Astrocyte (in vitro differentiated cells and primary cell): ENCODE data around the gene CMTR1.

ENCODE experiments used
- CTCF ChIP-seq: IDR thresholded peaks from 2 replicates; pipeline ENCODE4 v1.5.1; 2011; ENCODE audit warnings: low read depth, mild to moderate bottlenecking, inconsistent platforms, low read length, moderate library complexity; ENCODE audit not compliant: insufficient read depth
- EZH2 ChIP-seq: IDR thresholded peaks from 2 replicates; pipeline ENCODE4 v1.6.1; 2012; ENCODE audit warnings: mild to moderate bottlenecking, low read length, inconsistent platforms; ENCODE audit not compliant: insufficient read depth

GRCh38 chr6:37515712-37516075 lies 82.7 kb downstream of the CMTR1 start:
- TF ChIP-seq CTCF, result no peak
- TF ChIP-seq EZH2, result no peak
